Panc1 (cell line): ENCODE results near the gene EWSR1. TPM values are rescaled to one million over a fixed set of nuclear protein-coding genes. Genes with fewer than 3 reads are reported as not detected.

Experiments used
- ATAC-seq: fragments of 200-7000 bp; cut with Tn5 transposase; 2 replicates; pipeline ENCODE4 v1.9.1; 2020; ENCODE audit warnings: mild to moderate bottlenecking, moderate library complexity
- BruUV-seq: library from RNA; stranded (reverse); fragments of 400-500 nt; replicated peaks from 2 replicates; lab custom pipeline; 2021; lab: Mats Ljungman, UMichigan
- CTCF ChIA-PET: fragments of 300-600 bp; sonication (Branson Sonifier 250); formaldehyde crosslinking; loops from one replicate; lab custom pipeline; 2022; ENCODE audit warnings: antibody characterized with exemption; lab: Charles Lee
- POLR2A ChIA-PET: fragments of 300-600 bp; sonication (Branson Sonifier 250); formaldehyde crosslinking; loops from one replicate; lab custom pipeline; 2022; ENCODE audit warnings: antibody characterized with exemption; lab: Charles Lee
- DNase-seq: peaks from one replicate; pipeline ENCODE4 v3.0.0-alpha.2; 2010; ENCODE audit warnings: low read depth, low spot score
- H3K27ac ChIP-seq: 2 replicates; pipeline ENCODE4 v1.5.1; 2011; ENCODE audit warnings: mild to moderate bottlenecking, low read length, inconsistent platforms
- H3K27me3 ChIP-seq: fragments of 200-500 bp; sonication (Bioruptor generic); 2 replicates; pipeline ENCODE4 v1.6.0; 2014; ENCODE audit warnings: low read length, inconsistent platforms; ENCODE audit not compliant: control insufficient read depth, insufficient read depth
- H3K36me3 ChIP-seq: fragments of 200-500 bp; sonication (Bioruptor generic); 2 replicates; pipeline ENCODE4 v1.5.1; 2014; ENCODE audit warnings: inconsistent platforms, mild to moderate bottlenecking, low read length, moderate library complexity; ENCODE audit not compliant: control insufficient read depth, insufficient read depth
- H3K4me1 ChIP-seq: 2 replicates; pipeline ENCODE4 v1.5.1; 2011; ENCODE audit warnings: inconsistent platforms, mild to moderate bottlenecking, low read length, moderate library complexity; ENCODE audit not compliant: control insufficient read depth, insufficient read depth
- H3K4me3 ChIP-seq, 2 experiments: 2 replicates each; pipeline ENCODE4 v1.5.1; 2011 to 2012; ENCODE audit warnings: low read depth in 2 of 2, low read length in 2 of 2, mild to moderate bottlenecking in 2 of 2, inconsistent platforms in 1 of 2, moderate library complexity in 1 of 2
- H3K9me3 ChIP-seq: fragments of 200-500 bp; sonication (Bioruptor generic); 2 replicates; pipeline ENCODE4 v1.5.1; 2014; ENCODE audit warnings: low read depth, mild to moderate bottlenecking, inconsistent platforms, low read length, moderate library complexity; ENCODE audit not compliant: control insufficient read depth, insufficient read depth
- CTCF ChIP-seq: fragments of 450-650 bp; IDR thresholded peaks from 2 replicates; pipeline ENCODE4 v1.5.1; 2017; ENCODE audit warnings: mild to moderate bottlenecking
- POLR2AphosphoS5 ChIP-seq: IDR thresholded peaks from 2 replicates; pipeline ENCODE4 v1.6.1; 2012; ENCODE audit warnings: mild to moderate bottlenecking, low read depth, low read length, moderate library complexity
- REST ChIP-seq, 2 experiments: IDR thresholded peaks; 2 replicates each; pipeline ENCODE4 v1.6.1; 2011 to 2012; ENCODE audit warnings: low read depth in 2 of 2, control low read depth in 1 of 2, low read length in 1 of 2, mild to moderate bottlenecking in 1 of 2, moderate library complexity in 1 of 2; ENCODE audit not compliant: insufficient read depth in 1 of 2
- SIN3A ChIP-seq: IDR thresholded peaks from 2 replicates; pipeline ENCODE4 v1.6.1; 2012; ENCODE audit warnings: low read depth, mild to moderate bottlenecking, low read length, moderate library complexity, borderline replicate concordance; ENCODE audit not compliant: insufficient read depth
- TCF7L2 ChIP-seq: IDR thresholded peaks from 2 replicates; pipeline ENCODE4 v1.6.1; 2011; ENCODE audit warnings: mild to moderate bottlenecking, low read depth, low read length, inconsistent platforms
- in situ Hi-C: cut with HindIII; loops from 2 replicates; pipeline ENCODE4 v1.10.0; 2016; ENCODE audit warnings: low sequenced_read_pairs, low pct_unique_long_range_greater_than_20kb
- intact Hi-C: fragments of 100-400 bp; cut with micrococcal nuclease; formaldehyde crosslinking; loops from one replicate; pipeline ENCODE4 v1.10.0; 2022; ENCODE audit not compliant: unreplicated experiment
- total RNA-seq: library from RNA; stranded (reverse); gene quantifications from one replicate; pipeline ENCODE4 v1.2.1, GENCODE V29; 2021; ENCODE audit not compliant: unreplicated experiment

EWSR1 gene
- total RNA-seq, 1 experiment from 2014 or later = 272 TPM

- Histone ChIP-seq H3K9me3 (no peaks in the 10 kb centered on the region), H3K27me3 (no peaks in the 10 kb centered on the region), H3K36me3 (no peaks in the 10 kb centered on the region), H3K4me1 (peaks cover 4% of the 10 kb centered on the region), H3K27ac (no peak overlapping the region), H3K4me3 (no peak overlapping the region)
- no peak for DNase-seq
- CTCF ChIA-PET = interaction anchor here (0.6 kb wide), 1 partner anchor 893 kb away, joined by 6 read pairs; no protein-coding TSS in a partner anchor
- ATAC-seq = no peak
- no TSS peak for BruUV-seq
- TF ChIP-seq POLR2AphosphoS5 (no peak), TCF7L2 (no peak), CTCF (no peak), REST (IDR thresholded peaks at IDR 0.05; ENCODE audit: insufficient read depth in 1 of 2, low read depth in 2 of 2, low read length in 1 of 2) (no peak), SIN3A (no peak)
- in situ Hi-C loops (no loop called here), intact Hi-C loops (no loop called here)
- POLR2A ChIA-PET = no interaction called here
Observed at GRCh38 chr22:29339381-29340235, 71.5 kb downstream of the EWSR1 start.

GRCh38 chr22:29340566-29340965, 72.5 kb downstream of the EWSR1 start:
- H3K36me3 ChIP-seq = no peaks in the 10 kb centered on the region
- POLR2A ChIA-PET = no interaction called here
- ATAC-seq = no peak

More at GRCh38 chr22:29340566-29340965, 72.5 kb downstream of the EWSR1 start:
- Histone ChIP-seq H3K27me3 (no peaks in the 10 kb centered on the region), H3K4me3 (no peak overlapping the region), H3K4me1 (peaks cover 4% of the 10 kb centered on the region), H3K9me3 (no peaks in the 10 kb centered on the region), H3K27ac (no peak overlapping the region)
- BruUV-seq = no TSS peak
- no peak for DNase-seq
- intact Hi-C loops (no loop called here), in situ Hi-C loops (no loop called here)
- TF ChIP-seq TCF7L2 = no peak
- no peak for TF ChIP-seq SIN3A
- TF ChIP-seq POLR2AphosphoS5 = no peak
- no peak for TF ChIP-seq REST (IDR thresholded peaks at IDR 0.05; ENCODE audit: insufficient read depth in 1 of 2, low read depth in 2 of 2, low read length in 1 of 2)
- no peak for TF ChIP-seq CTCF
- CTCF ChIA-PET = interaction anchor here (0.6 kb wide), 1 partner anchor 892 kb away, joined by 6 read pairs; no protein-coding TSS in a partner anchor
